ENCODE results near the gene FBLN1. TPM values are rescaled to one million over a fixed set of nuclear protein-coding genes. Genes with fewer than 3 reads are reported as not detected.

FBLN1 gene
- total and polyA plus RNA-seq, 2 donors (not counting 3 experiments of a cell fraction or from before 2014, with no cell fraction given) = 1.2 to 4.0 TPM

- no peak for FAIRE-seq
- H3K9ac ChIP-seq (replicated peaks; ENCODE audit: extremely low read depth, insufficient read depth, low read length) = no peak overlapping the region
- H4K20me1 ChIP-seq (replicated peaks; ENCODE audit: control insufficient read depth, extremely low read depth, insufficient read depth, low read length) = no peaks in the 10 kb centered on the region
- no peaks in the 10 kb centered on the region for H3K4me1 ChIP-seq (ENCODE audit: control insufficient read depth, extremely low read depth, insufficient read depth, low read length)
- no peak for DNase-seq (ENCODE audit: low read depth, low spot score)
- CTCF ChIA-PET = no interaction called here
- peaks cover 0 to 4% of the 10 kb centered on the region in 2 experiments for H3K27me3 ChIP-seq (ENCODE audit: control insufficient read depth in 2 of 2, insufficient read depth in 2 of 2, low read length in 2 of 2)
- H3K9me1 ChIP-seq (replicated peaks; ENCODE audit: control insufficient read depth, extremely low read depth, insufficient read depth, low read length) = no peaks in the 10 kb centered on the region
- dilution Hi-C loops (cut with MboI; ENCODE audit: extremely low pct_ligation_motif_present, low sequenced_read_pairs) = no loop called here
- H3K9me3 ChIP-seq (replicated peaks; ENCODE audit: control insufficient read depth, insufficient read depth, low read length) = no peaks in the 10 kb centered on the region
- POLR2A ChIA-PET = no interaction called here
- H3K27ac ChIP-seq (ENCODE audit: insufficient read depth, low read depth, low read length) = no peak overlapping the region
- H3K79me2 ChIP-seq (ENCODE audit: control insufficient read depth, insufficient read depth, low read length) = no peaks in the 10 kb centered on the region
- H3K4me2 ChIP-seq (ENCODE audit: insufficient read depth, low read length) = no peak overlapping the region
- no peak for TF ChIP-seq POLR2AphosphoS5 (IDR thresholded peaks at IDR 0.05; ENCODE audit: insufficient read depth, low read depth, low read length)
- no peak for TF ChIP-seq JUN (IDR thresholded peaks at IDR 0.05; ENCODE audit: borderline replicate concordance, insufficient read depth, insufficient read length, low read depth)
- no peak for TF ChIP-seq CTCF (IDR thresholded peaks at IDR 0.05; ENCODE audit: extremely low read depth in 1 of 2, insufficient read depth in 1 of 2, low read depth in 1 of 2, low read length in 2 of 2)
- TF ChIP-seq EZH2 (IDR thresholded peaks at IDR 0.05; ENCODE audit: borderline replicate concordance, low read depth, low read length, severe bottlenecking) = no peak
- no peak for TF ChIP-seq POLR2A (IDR thresholded peaks at IDR 0.05; ENCODE audit: low read depth, low read length)
- TF ChIP-seq GATA2 (IDR thresholded peaks at IDR 0.05; ENCODE audit: insufficient read depth, insufficient read length, low read depth, low read length) = no peak
- no peak for TF ChIP-seq FOS (IDR thresholded peaks at IDR 0.05; ENCODE audit: borderline replicate concordance, insufficient read depth, low read length)
- H3K4me3 ChIP-seq (replicated peaks in 1 of 3; ENCODE audit: insufficient read depth in 1 of 3, low read depth in 1 of 3, low read length in 3 of 3) = no peak overlapping the region
- no peak overlapping the region for H2AFZ ChIP-seq (ENCODE audit: low read depth, low read length)
- no peaks in the 10 kb centered on the region for H3K36me3 ChIP-seq (ENCODE audit: control insufficient read depth in 2 of 2, extremely low read depth in 1 of 2, insufficient read depth in 2 of 2, low read length in 2 of 2)
- BruUV-seq (replicated peaks) = no TSS peak
- intact Hi-C loops (cut with micrococcal nuclease) = no loop called here
Measured at GRCh38 chr22:45480717-45481116, 22.0 kb upstream of the FBLN1 start.

Measured in endothelial cell of umbilical vein (primary cell).